Measurements from ENCODE around the gene FSTL4. TPM values are rescaled to one million over a fixed set of nuclear protein-coding genes. Genes with fewer than 3 reads are reported as not detected.

Gene FSTL4
- total RNA-seq, 1 donor from 2014 or later, result not detected

DNA sequence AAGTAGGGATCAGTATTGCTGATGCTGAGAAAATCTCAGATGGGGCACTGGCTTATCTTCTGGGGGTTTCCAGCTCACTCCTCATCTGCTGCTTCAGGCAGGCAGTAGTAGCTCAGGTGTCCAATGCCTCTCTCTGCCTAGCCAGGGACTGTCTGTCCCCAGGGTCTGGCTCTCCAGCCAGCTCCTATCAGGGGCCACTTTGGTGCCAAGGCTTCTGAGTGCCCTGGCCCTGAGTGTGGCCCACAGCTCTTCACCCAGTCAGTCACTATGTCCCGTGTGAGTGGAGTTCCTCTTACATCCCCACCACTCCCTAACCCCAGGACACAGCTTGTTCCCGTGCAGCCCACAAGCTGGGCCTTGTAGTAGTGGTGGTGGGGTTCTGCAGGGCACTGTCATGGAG, 309.0 kb downstream of the FSTL4 start:
- TF ChIP-seq, protein P1, sequence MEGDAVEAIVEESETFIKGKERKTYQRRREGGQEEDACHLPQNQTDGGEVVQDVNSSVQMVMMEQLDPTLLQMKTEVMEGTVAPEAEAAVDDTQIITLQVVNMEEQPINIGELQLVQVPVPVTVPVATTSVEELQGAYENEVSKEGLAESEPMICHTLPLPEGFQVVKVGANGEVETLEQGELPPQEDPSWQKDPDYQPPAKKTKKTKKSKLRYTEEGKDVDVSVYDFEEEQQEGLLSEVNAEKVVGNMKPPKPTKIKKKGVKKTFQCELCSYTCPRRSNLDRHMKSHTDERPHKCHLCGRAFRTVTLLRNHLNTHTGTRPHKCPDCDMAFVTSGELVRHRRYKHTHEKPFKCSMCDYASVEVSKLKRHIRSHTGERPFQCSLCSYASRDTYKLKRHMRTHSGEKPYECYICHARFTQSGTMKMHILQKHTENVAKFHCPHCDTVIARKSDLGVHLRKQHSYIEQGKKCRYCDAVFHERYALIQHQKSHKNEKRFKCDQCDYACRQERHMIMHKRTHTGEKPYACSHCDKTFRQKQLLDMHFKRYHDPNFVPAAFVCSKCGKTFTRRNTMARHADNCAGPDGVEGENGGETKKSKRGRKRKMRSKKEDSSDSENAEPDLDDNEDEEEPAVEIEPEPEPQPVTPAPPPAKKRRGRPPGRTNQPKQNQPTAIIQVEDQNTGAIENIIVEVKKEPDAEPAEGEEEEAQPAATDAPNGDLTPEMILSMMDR (IDR thresholded peaks at IDR 0.05; ENCODE audit: borderline replicate concordance), result no peak
- intact Hi-C loops (cut with micrococcal nuclease), result no loop called here
- DNase-seq, result no peak
- Histone ChIP-seq H3K4me1 (peaks cover 8% of the 10 kb centered on the region), H3K27ac (replicated peaks) (no peak overlapping the region), H3K36me3 (no peaks in the 10 kb centered on the region), H3K4me3 (no peak overlapping the region), H3K27me3 (ENCODE audit: low read depth) (peaks cover 29% of the 10 kb centered on the region), H3K9me3 (replicated peaks) (no peaks in the 10 kb centered on the region)

DNA sequence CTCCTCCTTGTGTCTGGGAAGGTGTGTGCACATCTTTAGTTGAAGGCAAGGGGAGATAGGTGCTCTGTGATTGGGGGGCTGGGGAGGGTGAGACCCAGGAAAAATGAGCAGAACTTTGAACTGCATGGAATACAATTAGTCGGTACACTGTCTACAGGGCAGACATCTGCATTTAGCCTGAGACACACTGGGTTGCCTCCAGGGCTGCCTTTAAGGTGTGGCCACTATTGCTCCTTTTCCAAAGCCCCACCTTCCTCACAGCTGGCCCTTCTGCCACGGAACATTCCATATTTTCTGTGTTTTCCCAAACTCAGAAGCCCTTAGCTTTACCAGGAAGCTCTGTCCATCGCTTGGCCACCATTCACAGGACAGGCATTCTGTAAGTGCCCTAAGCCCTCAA, 312.6 kb downstream of the FSTL4 start:
- H3K27ac ChIP-seq (replicated peaks), result no peak overlapping the region
- TF ChIP-seq, protein P1 (IDR thresholded peaks at IDR 0.05; ENCODE audit: borderline replicate concordance), result no peak
- no peaks in the 10 kb centered on the region for H3K9me3 ChIP-seq (replicated peaks)
- peaks cover 8% of the 10 kb centered on the region for H3K4me1 ChIP-seq
- intact Hi-C loops (cut with micrococcal nuclease), result no loop called here
- H3K4me3 ChIP-seq, result no peak overlapping the region
- DNase-seq, result no peak
- peaks cover 29% of the 10 kb centered on the region for H3K27me3 ChIP-seq (ENCODE audit: low read depth)
- no peaks in the 10 kb centered on the region for H3K36me3 ChIP-seq

DNA sequence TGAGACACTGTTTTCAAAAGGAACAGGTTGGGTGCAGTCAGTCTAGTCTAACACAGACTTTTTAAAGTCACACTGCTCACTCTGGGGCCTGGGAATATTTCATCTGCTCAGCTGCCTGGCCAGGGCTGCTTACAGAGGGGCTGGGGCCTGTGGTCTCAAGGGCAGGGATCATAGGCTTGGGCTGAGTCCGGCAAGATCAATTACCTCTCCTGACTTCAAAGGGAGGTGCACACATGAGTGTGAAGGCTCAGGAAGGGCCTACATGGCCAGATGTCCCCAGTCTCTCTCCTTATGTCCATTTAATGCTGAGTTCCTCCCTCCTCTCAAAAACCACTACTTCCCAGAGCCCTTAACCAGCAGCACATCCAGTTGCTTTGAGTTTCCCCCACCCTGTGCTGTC, 313.3 kb downstream of the FSTL4 start:
- H3K27ac ChIP-seq (replicated peaks), result no peak overlapping the region
- no peaks in the 10 kb centered on the region for H3K36me3 ChIP-seq
- H3K27me3 ChIP-seq (ENCODE audit: low read depth), result peaks cover 34% of the 10 kb centered on the region
- intact Hi-C loops (cut with micrococcal nuclease), result no loop called here
- H3K9me3 ChIP-seq (replicated peaks), result no peaks in the 10 kb centered on the region
- peaks cover 8% of the 10 kb centered on the region for H3K4me1 ChIP-seq
- H3K4me3 ChIP-seq, result no peak overlapping the region
- TF ChIP-seq, protein P1 (IDR thresholded peaks at IDR 0.05; ENCODE audit: borderline replicate concordance), result no peak
- DNase-seq, result no peak

- no peak overlapping the region for H3K4me3 ChIP-seq
- H3K9me3 ChIP-seq (replicated peaks), result no peaks in the 10 kb centered on the region
- DNase-seq, result no peak
- TF ChIP-seq, protein P1 (IDR thresholded peaks at IDR 0.05; ENCODE audit: borderline replicate concordance), result no peak
- H3K27ac ChIP-seq (replicated peaks), result no peak overlapping the region
- peaks cover 6% of the 10 kb centered on the region for H3K4me1 ChIP-seq
- H3K36me3 ChIP-seq, result no peaks in the 10 kb centered on the region
- intact Hi-C loops (cut with micrococcal nuclease), result no loop called here
- H3K27me3 ChIP-seq (ENCODE audit: low read depth), result peaks cover 36% of the 10 kb centered on the region
Observed at GRCh38 chr5:133298447-133298846, 313.9 kb downstream of the FSTL4 start.

- no peak for DNase-seq
- Histone ChIP-seq H3K27ac (replicated peaks) (no peak overlapping the region), H3K36me3 (no peaks in the 10 kb centered on the region), H3K4me1 (no peaks in the 10 kb centered on the region), H3K27me3 (ENCODE audit: low read depth) (peaks cover 36% of the 10 kb centered on the region), H3K9me3 (replicated peaks) (no peaks in the 10 kb centered on the region), H3K4me3 (no peak overlapping the region)
- TF ChIP-seq, protein P1 (IDR thresholded peaks at IDR 0.05; ENCODE audit: borderline replicate concordance), result no peak
- intact Hi-C loops (cut with micrococcal nuclease), result no loop called here
Observed at GRCh38 chr5:133297293-133297692, 315.0 kb downstream of the FSTL4 start.

- no peak overlapping the region for H3K27ac ChIP-seq (replicated peaks)
- H3K27me3 ChIP-seq (ENCODE audit: low read depth), result peaks cover 43% of the 10 kb centered on the region
- no peaks in the 10 kb centered on the region for H3K4me1 ChIP-seq
- no peaks in the 10 kb centered on the region for H3K9me3 ChIP-seq (replicated peaks)
- no peak overlapping the region for H3K4me3 ChIP-seq
- TF ChIP-seq, protein P1 (IDR thresholded peaks at IDR 0.05; ENCODE audit: borderline replicate concordance), result no peak
- no peak for DNase-seq
- H3K36me3 ChIP-seq, result no peaks in the 10 kb centered on the region
- intact Hi-C loops (cut with micrococcal nuclease), result no loop called here
Observed at GRCh38 chr5:133296624-133297023, 315.7 kb downstream of the FSTL4 start.
